Measurements from ENCODE around the gene DTX3.

The DTX3 gene

DNA sequence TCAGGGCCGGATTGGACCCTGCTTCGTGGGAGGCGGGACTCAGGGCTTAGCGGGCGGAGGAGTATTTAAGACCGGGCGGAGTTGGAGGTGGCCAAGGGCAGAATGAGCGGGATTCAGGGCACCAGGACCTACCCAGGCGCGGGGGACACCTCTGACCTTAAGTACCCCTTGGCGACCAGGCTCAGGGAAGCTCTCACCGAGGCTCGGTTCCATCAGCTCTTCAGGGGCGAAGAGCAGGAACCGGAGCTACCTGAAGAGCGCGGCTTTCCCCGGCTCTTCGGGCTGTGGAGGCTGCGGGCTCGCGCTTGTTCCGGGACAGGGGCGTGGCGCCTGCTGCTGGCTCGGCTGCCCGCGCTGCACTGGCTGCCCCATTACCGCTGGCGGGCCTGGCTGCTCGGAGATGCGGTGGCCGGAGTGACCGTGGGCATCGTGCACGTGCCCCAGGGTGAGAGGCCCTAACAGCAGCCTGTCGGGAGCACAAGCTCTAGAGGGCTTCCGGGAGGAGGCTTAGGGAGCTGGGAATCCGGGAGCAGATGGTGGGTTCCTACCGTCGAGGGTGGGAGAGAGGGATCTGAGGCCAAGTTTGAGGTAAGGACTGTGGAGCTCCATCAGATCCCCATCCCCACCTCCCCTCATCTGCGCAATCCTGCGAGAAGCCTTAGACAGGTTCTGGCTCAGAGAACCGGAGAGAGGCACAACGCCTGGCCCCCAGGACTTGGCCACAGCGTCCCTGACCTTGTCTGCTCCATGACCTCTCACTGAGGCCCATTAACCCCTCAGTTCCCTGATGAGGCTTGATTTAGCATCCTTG, 15.0 kb downstream of the DTX3 start:
- in situ Hi-C loops (cut with MboI; ENCODE audit: low sequenced_read_pairs) = no loop called here

DNA sequence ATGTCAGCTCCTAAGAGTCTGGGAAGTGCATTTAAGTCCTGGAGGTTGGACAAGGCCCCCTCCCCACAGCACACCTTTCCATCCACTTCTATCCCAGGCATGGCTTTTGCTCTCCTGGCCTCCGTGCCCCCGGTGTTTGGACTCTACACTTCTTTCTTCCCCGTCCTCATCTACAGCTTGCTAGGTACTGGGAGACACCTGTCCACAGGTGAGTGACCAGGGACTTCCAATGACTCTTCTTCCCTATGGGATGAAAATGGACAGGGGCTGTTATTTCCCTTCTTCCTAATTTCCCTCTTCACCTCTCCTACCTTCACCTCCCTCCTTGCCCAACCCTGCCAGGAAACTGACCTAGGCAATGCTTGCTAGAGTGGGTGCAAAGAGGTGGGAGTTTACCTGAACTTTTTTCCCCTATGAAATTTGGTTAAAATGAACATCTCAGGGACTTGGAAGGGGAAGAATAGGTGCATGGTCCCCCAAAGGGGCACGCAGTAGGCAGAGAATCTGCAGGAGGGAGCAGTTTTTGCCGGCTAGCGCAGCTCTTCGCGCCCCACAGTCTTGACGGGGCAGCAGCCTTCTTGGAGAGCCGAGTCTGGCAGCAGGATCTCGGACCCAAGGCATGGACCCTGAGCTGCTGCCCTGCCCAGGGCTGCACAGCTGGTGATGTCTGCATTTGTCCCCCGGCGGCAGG, 15.8 kb downstream of the DTX3 start:
- in situ Hi-C loops (cut with MboI; ENCODE audit: low sequenced_read_pairs) = no loop called here

- in situ Hi-C loops (cut with MboI; ENCODE audit: low sequenced_read_pairs) = no loop called here
These were observed 16.4 kb downstream of the DTX3 start for GRCh38 chr12:57620936-57621496.

- in situ Hi-C loops (cut with MboI; ENCODE audit: low sequenced_read_pairs) = no loop called here
These were observed 17.1 kb downstream of the DTX3 start for GRCh38 chr12:57621497-57622292.

- in situ Hi-C loops (cut with MboI; ENCODE audit: low sequenced_read_pairs) = no loop called here
These were observed 17.9 kb downstream of the DTX3 start for GRCh38 chr12:57622293-57623245.

DNA sequence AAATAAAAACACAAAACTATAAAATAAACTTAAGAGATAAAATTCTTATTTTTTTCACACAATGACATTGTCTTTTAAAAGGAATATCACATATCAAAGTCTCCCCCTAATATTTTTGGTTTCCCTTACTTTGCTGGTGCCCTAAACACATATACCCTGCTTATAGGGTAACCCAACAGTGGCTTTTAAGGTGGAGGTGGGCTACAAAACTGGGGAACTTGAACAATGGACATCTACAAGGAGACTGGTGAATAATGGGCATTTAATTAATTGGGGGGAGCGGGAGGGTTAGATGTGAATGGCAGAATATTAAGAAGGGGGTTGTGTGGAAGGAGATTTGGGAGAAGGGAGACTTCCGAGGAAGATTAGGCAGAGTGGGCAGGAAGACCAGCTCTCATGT, 18.8 kb downstream of the DTX3 start:
- in situ Hi-C loops (cut with MboI; ENCODE audit: low sequenced_read_pairs) = no loop called here

DNA sequence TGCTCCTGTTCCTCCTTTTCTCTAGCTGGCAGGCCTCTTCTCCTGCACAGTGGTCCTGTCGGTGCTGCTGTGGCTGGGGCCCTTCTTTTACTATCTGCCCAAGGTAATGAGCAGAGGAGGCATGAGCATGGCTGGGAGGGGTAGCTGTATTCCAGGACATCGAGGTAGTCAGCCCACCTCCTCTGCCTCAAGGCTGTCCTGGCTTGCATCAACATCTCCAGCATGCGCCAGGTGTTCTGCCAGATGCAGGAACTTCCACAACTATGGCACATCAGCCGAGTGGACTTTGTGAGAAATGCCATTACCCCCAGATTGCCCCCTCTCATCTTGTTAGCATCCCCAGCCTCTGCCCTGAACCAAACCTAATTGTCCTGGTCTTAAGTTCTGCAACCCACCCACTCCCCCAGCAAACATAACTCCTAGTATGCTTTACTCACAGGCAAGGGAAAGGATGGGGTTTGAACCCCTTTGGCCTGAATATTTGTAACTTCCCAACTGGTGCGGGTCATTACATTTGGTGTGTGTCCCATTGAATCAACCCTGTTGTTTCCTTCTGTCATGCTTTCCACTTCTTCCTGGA, 19.3 kb downstream of the DTX3 start:
- in situ Hi-C loops (cut with MboI; ENCODE audit: low sequenced_read_pairs) = no loop called here

GRCh38 chr12:57624441-57625220, 20.0 kb downstream of the DTX3 start:
- in situ Hi-C loops (cut with MboI; ENCODE audit: low sequenced_read_pairs) = no loop called here

GRCh38 chr12:57625261-57626032, 20.8 kb downstream of the DTX3 start:
- in situ Hi-C loops (cut with MboI; ENCODE audit: low sequenced_read_pairs) = no loop called here

DNA sequence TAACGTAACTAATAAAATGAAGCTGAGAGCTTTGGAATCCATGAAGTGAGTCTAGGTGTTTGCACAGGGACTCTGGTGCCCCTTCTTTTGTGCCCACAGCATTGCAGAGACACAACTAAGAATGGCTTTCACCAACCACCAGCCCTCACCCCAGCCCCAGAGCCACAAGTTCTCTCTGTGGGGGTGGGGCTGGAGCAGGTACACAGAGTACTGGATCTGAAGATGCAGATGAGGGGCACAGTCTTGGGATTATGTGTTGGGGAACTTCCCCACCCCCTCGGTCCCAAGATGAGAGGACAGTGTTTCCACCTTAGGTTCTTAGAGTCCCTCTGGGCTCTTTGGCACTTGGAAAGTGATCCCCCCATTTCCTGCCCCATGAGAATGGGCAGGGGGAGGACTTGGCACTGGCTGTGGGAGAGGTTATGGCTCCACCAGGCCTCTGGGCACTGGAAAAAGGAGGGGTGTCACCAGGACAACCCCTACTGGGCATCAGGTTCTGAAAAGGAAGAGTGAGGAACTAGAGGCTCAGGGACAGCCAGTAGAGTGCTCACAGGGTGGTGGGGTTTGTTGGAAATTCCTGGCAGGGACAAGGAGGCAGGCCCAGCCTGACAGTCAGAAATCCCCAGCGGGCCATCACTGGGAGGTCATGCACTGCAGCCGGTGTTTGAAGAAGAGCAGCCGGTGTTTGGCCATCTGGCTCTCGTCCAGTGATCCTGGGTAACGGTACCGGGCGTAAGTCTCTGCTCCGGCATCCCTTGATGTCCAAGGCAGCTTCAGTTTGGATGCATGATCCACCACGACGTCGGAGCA, 21.7 kb downstream of the DTX3 start:
- in situ Hi-C loops (cut with MboI; ENCODE audit: low sequenced_read_pairs) = no loop called here

DNA sequence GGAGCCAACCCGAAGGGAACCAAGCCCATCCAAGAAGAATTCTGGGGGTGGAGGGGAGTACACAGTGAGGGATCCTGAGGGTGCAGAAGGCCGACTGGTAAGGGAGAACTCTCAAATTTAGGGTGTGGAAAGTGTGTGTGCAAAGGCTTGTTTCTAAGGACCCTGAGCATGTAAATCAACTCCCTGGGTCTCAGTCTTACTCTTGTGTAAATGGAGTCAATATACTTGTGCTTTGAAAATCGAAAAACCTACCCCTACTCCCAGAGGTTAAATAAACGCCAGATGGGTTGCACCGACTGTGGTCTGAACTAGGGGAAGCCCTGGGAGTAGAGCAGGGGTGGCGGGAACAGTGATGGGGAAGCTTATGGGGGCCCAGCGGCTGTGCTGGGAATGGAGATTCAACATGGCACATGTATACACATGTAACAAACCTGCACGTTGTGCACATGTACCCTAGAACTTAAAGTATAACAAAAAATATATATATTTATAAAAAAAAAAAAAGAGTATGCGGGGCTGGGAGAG, 22.4 kb downstream of the DTX3 start:
- in situ Hi-C loops (cut with MboI; ENCODE audit: low sequenced_read_pairs) = no loop called here

- in situ Hi-C loops (cut with MboI; ENCODE audit: low sequenced_read_pairs) = no loop called here
These were observed 23.1 kb downstream of the DTX3 start for GRCh38 chr12:57627501-57628279.

- in situ Hi-C loops (cut with MboI; ENCODE audit: low sequenced_read_pairs) = no loop called here
These were observed 23.9 kb downstream of the DTX3 start for GRCh38 chr12:57628280-57629191.

DNA sequence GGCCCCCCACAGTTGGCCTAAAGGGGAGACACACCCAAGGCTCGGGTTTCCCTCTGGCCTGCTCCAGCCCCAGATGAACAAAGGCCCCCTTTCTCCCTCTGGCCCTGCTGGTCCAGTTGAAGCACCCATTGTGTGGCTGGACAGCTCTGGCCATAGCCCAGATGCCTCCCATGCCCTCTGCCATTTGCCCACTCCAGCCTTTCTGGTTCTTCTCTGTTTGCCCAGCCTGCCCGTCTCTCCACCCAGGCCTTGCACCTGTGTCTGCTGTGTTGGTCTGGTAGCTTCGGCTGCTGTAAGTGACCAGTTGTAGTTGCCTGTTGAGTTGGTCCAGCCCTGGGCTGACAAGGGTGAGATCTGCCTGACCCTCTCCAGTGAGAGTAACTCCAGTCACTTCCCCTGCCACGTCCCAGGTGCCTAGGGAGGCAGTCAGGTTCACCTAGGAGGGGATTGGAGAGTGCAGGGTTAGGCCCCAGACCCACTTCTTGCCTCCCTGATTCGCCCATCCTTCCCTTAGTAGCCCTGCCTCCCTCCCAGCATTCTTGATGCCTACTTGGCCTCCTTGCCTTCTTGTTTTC, 25.4 kb downstream of the DTX3 start:
- in situ Hi-C loops (cut with MboI; ENCODE audit: low sequenced_read_pairs) = no loop called here

GRCh38 chr12:57630891-57631433, 26.3 kb downstream of the DTX3 start:
- in situ Hi-C loops (cut with MboI; ENCODE audit: low sequenced_read_pairs) = no loop called here

Data from hTERT RPE-1 (cell line).